ENCODE results near the gene PHACTR4. TPM values are rescaled to one million over a fixed set of nuclear protein-coding genes. Genes with fewer than 3 reads are reported as not detected.

PHACTR4 gene
- total and polyA plus RNA-seq, 2 of the 8 experiments (the other 6 are each of a cell fraction or from before 2014, with no cell fraction given): 23.7 to 57.8 TPM

DNA sequence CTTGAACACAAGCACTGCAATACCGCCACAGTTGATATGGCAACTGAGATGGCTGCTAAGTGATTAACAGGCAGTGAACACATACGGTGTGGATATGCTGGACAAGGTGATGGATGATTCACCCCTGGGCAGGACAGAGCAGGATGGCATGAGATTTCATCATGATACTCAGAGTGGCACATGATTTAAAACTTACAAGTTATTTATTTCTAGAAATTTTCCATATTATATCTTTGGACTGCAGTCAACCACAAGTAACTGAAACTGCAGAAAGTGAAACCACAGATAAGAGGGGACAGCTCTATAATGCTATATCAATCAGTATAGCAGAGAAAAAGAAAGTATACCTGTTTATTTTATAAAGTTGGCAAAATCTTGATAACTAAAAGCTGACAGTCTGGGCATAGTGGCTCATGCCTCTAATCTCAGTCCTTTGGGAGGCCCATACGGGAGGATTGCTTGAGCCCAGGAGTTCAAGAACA, 47.9 kb downstream of the PHACTR4 start (continued):
- TF ChIP-seq, protein P1, sequence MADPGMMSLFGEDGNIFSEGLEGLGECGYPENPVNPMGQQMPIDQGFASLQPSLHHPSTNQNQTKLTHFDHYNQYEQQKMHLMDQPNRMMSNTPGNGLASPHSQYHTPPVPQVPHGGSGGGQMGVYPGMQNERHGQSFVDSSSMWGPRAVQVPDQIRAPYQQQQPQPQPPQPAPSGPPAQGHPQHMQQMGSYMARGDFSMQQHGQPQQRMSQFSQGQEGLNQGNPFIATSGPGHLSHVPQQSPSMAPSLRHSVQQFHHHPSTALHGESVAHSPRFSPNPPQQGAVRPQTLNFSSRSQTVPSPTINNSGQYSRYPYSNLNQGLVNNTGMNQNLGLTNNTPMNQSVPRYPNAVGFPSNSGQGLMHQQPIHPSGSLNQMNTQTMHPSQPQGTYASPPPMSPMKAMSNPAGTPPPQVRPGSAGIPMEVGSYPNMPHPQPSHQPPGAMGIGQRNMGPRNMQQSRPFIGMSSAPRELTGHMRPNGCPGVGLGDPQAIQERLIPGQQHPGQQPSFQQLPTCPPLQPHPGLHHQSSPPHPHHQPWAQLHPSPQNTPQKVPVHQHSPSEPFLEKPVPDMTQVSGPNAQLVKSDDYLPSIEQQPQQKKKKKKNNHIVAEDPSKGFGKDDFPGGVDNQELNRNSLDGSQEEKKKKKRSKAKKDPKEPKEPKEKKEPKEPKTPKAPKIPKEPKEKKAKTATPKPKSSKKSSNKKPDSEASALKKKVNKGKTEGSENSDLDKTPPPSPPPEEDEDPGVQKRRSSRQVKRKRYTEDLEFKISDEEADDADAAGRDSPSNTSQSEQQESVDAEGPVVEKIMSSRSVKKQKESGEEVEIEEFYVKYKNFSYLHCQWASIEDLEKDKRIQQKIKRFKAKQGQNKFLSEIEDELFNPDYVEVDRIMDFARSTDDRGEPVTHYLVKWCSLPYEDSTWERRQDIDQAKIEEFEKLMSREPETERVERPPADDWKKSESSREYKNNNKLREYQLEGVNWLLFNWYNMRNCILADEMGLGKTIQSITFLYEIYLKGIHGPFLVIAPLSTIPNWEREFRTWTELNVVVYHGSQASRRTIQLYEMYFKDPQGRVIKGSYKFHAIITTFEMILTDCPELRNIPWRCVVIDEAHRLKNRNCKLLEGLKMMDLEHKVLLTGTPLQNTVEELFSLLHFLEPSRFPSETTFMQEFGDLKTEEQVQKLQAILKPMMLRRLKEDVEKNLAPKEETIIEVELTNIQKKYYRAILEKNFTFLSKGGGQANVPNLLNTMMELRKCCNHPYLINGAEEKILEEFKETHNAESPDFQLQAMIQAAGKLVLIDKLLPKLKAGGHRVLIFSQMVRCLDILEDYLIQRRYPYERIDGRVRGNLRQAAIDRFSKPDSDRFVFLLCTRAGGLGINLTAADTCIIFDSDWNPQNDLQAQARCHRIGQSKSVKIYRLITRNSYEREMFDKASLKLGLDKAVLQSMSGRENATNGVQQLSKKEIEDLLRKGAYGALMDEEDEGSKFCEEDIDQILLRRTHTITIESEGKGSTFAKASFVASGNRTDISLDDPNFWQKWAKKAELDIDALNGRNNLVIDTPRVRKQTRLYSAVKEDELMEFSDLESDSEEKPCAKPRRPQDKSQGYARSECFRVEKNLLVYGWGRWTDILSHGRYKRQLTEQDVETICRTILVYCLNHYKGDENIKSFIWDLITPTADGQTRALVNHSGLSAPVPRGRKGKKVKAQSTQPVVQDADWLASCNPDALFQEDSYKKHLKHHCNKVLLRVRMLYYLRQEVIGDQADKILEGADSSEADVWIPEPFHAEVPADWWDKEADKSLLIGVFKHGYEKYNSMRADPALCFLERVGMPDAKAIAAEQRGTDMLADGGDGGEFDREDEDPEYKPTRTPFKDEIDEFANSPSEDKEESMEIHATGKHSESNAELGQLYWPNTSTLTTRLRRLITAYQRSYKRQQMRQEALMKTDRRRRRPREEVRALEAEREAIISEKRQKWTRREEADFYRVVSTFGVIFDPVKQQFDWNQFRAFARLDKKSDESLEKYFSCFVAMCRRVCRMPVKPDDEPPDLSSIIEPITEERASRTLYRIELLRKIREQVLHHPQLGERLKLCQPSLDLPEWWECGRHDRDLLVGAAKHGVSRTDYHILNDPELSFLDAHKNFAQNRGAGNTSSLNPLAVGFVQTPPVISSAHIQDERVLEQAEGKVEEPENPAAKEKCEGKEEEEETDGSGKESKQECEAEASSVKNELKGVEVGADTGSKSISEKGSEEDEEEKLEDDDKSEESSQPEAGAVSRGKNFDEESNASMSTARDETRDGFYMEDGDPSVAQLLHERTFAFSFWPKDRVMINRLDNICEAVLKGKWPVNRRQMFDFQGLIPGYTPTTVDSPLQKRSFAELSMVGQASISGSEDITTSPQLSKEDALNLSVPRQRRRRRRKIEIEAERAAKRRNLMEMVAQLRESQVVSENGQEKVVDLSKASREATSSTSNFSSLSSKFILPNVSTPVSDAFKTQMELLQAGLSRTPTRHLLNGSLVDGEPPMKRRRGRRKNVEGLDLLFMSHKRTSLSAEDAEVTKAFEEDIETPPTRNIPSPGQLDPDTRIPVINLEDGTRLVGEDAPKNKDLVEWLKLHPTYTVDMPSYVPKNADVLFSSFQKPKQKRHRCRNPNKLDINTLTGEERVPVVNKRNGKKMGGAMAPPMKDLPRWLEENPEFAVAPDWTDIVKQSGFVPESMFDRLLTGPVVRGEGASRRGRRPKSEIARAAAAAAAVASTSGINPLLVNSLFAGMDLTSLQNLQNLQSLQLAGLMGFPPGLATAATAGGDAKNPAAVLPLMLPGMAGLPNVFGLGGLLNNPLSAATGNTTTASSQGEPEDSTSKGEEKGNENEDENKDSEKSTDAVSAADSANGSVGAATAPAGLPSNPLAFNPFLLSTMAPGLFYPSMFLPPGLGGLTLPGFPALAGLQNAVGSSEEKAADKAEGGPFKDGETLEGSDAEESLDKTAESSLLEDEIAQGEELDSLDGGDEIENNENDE (IDR thresholded peaks at IDR 0.05; ENCODE audit: insufficient replicate concordance, low read length): no peak
- TF ChIP-seq CHD2 (IDR thresholded peaks at IDR 0.05; ENCODE audit: low read length) (no peak), PHF8 (conservative IDR thresholded peaks at IDR 0.05; ENCODE audit: low read depth, low read length) (no peak), RFX5 (IDR thresholded peaks at IDR 0.05; ENCODE audit: borderline replicate concordance, low read depth, low read length) (no peak), SRF (IDR thresholded peaks at IDR 0.05; ENCODE audit: low read depth, low read length) (no peak)
- TF ChIP-seq, protein P2, sequence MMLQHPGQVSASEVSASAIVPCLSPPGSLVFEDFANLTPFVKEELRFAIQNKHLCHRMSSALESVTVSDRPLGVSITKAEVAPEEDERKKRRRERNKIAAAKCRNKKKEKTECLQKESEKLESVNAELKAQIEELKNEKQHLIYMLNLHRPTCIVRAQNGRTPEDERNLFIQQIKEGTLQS (IDR thresholded peaks at IDR 0.05; ENCODE audit: insufficient read depth, low read depth, low read length): no peak

Data from H1 (cell line).